ENCODE results near the gene MYCL.

DNA sequence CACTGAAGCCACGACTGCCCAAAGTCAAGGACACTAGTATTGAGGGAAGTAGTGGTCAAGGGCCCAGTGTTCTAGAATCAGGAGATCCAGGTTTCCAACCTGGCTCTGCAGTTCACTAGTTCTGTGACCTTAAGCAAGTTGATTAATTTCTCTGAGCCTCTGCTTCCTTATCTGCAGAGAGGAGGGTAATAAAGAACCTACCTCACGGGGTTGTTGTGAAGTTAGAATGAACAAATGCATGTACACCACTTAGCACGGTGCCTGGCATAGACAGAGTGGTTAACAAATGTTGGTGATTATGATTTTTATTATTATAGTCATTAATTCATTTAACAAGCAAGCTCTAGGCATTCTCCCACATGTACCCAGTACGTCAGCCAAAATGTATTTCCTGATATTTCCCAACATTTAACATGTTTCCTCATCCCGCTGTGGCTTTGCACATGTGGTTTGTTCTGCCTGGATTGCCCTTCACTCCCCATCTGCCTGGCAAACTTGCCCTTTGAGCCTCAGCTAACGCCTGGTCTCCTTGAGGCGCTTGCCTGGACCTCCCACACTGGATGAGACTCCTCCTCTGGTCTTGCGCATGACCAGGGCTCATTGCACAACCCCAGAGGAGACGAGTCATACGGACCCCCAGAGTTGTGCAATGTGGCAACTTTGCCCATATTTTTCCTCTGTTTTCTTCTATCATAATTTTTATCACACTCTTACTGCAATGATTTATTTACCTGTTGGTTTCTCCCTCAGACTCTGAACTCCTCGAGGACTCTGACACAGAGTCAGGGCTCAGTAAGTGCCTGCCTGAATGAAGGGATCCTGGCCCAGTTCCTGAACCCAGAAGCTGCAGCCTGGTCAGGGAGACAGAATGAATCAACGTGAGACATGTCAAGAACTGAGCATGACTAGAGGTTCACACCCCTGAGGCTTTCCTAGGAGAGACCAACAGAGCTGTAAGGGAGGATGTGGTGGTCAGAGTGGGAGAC lies 32.5 kb upstream of the MYCL start:
- TF ChIP-seq, protein P1, sequence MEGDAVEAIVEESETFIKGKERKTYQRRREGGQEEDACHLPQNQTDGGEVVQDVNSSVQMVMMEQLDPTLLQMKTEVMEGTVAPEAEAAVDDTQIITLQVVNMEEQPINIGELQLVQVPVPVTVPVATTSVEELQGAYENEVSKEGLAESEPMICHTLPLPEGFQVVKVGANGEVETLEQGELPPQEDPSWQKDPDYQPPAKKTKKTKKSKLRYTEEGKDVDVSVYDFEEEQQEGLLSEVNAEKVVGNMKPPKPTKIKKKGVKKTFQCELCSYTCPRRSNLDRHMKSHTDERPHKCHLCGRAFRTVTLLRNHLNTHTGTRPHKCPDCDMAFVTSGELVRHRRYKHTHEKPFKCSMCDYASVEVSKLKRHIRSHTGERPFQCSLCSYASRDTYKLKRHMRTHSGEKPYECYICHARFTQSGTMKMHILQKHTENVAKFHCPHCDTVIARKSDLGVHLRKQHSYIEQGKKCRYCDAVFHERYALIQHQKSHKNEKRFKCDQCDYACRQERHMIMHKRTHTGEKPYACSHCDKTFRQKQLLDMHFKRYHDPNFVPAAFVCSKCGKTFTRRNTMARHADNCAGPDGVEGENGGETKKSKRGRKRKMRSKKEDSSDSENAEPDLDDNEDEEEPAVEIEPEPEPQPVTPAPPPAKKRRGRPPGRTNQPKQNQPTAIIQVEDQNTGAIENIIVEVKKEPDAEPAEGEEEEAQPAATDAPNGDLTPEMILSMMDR (IDR thresholded peaks at IDR 0.05): no peak
- peak; percentile 73 for TF ChIP-seq JUNB (IDR thresholded peaks at IDR 0.05)
- peak; percentile 52 to 64; a peak in 3 of 5 replicates for TF ChIP-seq EP300 (IDR thresholded peaks at IDR 0.05)
- TF ChIP-seq, protein P2, sequence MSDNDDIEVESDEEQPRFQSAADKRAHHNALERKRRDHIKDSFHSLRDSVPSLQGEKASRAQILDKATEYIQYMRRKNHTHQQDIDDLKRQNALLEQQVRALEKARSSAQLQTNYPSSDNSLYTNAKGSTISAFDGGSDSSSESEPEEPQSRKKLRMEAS (IDR thresholded peaks at IDR 0.05): no peak
- no peak for TF ChIP-seq FOSB (CRISPR knock-in tag; IDR thresholded peaks at IDR 0.05)
- TF ChIP-seq HOXA7 (CRISPR knock-in tag; IDR thresholded peaks at IDR 0.05): no peak
- TF ChIP-seq RAD21 (conservative IDR thresholded peaks at IDR 0.05 in 1 of 2, IDR thresholded peaks at IDR 0.05 in 1 of 2): no peak
- peak; percentile 95 to 100 for TF ChIP-seq CEBPB (IDR thresholded peaks at IDR 0.05)
- no peak for TF ChIP-seq ZFP36 (IDR thresholded peaks at IDR 0.05; ENCODE audit: borderline replicate concordance, partially characterized antibody)
- no peak for TF ChIP-seq POLR2A (IDR thresholded peaks at IDR 0.05; ENCODE audit: low read length)
- no peak for TF ChIP-seq BHLHE40 (IDR thresholded peaks at IDR 0.05; ENCODE audit: low read depth, low read length)
- TF ChIP-seq, protein P3, sequence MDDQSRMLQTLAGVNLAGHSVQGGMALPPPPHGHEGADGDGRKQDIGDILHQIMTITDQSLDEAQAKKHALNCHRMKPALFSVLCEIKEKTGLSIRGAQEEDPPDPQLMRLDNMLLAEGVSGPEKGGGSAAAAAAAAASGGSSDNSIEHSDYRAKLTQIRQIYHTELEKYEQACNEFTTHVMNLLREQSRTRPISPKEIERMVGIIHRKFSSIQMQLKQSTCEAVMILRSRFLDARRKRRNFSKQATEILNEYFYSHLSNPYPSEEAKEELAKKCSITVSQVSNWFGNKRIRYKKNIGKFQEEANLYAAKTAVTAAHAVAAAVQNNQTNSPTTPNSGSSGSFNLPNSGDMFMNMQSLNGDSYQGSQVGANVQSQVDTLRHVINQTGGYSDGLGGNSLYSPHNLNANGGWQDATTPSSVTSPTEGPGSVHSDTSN (IDR thresholded peaks at IDR 0.05): no peak
- peak; percentile 64 to 67; a peak in 4 of 5 replicates for TF ChIP-seq JUN (IDR thresholded peaks at IDR 0.05)
- no peak for TF ChIP-seq SREBF2 (IDR thresholded peaks at IDR 0.05)

All from A549 (cell line).